Right lobe of liver (tissue), 6 donors: ENCODE measurements around the gene PRR7. TPM values are rescaled to one million over a fixed set of nuclear protein-coding genes. Genes with fewer than 3 reads are reported as not detected.

Experiments
- ATAC-seq, 4 donors: fragments of 200-7000 bp; cut with Tn5 transposase; one replicate each; pipeline ENCODE4 v1.9.1; 2020; ENCODE audit warnings: mild to moderate bottlenecking in 4 of 4, moderate library complexity in 4 of 4
- DNase-seq, 3 donors: peaks; one replicate each; pipeline ENCODE4 v3.0.0-alpha.2; 2020
- H3K27ac ChIP-seq, 3 donors: fragments of 200-600 bp; one replicate each; pipeline ENCODE4 v1.8.0; 2022
- H3K27me3 ChIP-seq, 2 donors: fragments of 200-600 bp; one replicate each; pipeline ENCODE4 v1.8.0; 2022
- H3K36me3 ChIP-seq, 4 donors: fragments of 200-600 bp; sonication (generic) in 1 of 4; one replicate each; pipeline versions ENCODE4 v1.5.1 to v1.8.0; 2017 to 2022; ENCODE audit warnings: control low read depth in 1 of 4
- H3K4me1 ChIP-seq, 4 donors: fragments of 200-600 bp; sonication (generic) in 1 of 4; one replicate each; pipeline versions ENCODE4 v1.5.1 to v1.8.0; 2017 to 2022; ENCODE audit warnings: control low read depth in 1 of 4
- H3K4me3 ChIP-seq, 3 donors: fragments of 200-600 bp; one replicate each; pipeline ENCODE4 v1.8.0; 2022
- H3K9me3 ChIP-seq, 4 donors: fragments of 200-600 bp; sonication (generic) in 1 of 4; one replicate each; pipeline versions ENCODE4 v1.5.1 to v1.8.0; 2017 to 2022; ENCODE audit warnings: control low read depth in 1 of 4
- CTCF ChIP-seq, 4 donors: fragments of 200-600 bp in 3 of 4; fragments of 450-650 bp in 1 of 4; IDR thresholded peaks; one replicate each; pipeline versions ENCODE4 v1.5.1 to v1.8.0; 2016 to 2022; ENCODE audit warnings: antibody characterized with exemption in 4 of 4, mild to moderate bottlenecking in 2 of 4
- POLR2A ChIP-seq: fragments of 450-650 bp; IDR thresholded peaks from one replicate; pipeline ENCODE4 v1.6.1; 2017; ENCODE audit warnings: antibody characterized with exemption, mild to moderate bottlenecking
- WGBS: methylation state at CpG from one replicate; pipeline ENCODE4 v1.1.6; 2018; ENCODE audit warnings: low coverage, low lambda C conversion rate; ENCODE audit not compliant: insufficient coverage; ENCODE audit errors: missing lambda C conversion rate; 5-methylcytosine and 5-hydroxymethylcytosine counted together
- intact Hi-C, 2 donors: fragments of 100-400 bp; cut with DNase I; formaldehyde crosslinking; loops; one replicate each; pipeline versions ENCODE4 v1.11.2 to v1.14.1; 2022
- total RNA-seq, 6 experiments: library from RNA; depleted of rRNA in 2 of 6; stranded (reverse); fragments of >200 nt in 2 of 6; fragmentation: NEBNext Ultra II Directional in 3 of 6; extraction: Animal tissue kit (Norgen Biotek cat#: 25700) in 3 of 6; gene quantifications; one replicate each; pipeline versions ENCODE4 v1.1.0 to v1.2.4, GENCODE V29; 2016 to 2023
- donor health status: DM: no; HTN: yes; CAD: no.
- donor health status: DM: no; HTN: no; CAD: no.
- donor health status: DM: no; HTN: no; CAD: no.
- donor health status: DM: no; HTN: yes; CAD: no.
- donor health status: DM: no; HTN: yes; CAD: no.

Gene PRR7
- total RNA-seq, 6 experiments from 2014 or later: 0.15 to 13.0 (median 1.9) TPM

- TF ChIP-seq POLR2A (no peak), CTCF (IDR thresholded peaks at IDR 0.05) (no peak)
- intact Hi-C loops: no loop called here
- ATAC-seq: no peak
- H3K27me3 ChIP-seq: no peaks in the 10 kb centered on the region
- no peak overlapping the region for H3K4me3 ChIP-seq
- H3K9me3 ChIP-seq: no peaks in the 10 kb centered on the region
- no peak for DNase-seq
- 63% methylated on average over 1 of the region's 4 CpGs for WGBS
- H3K4me1 ChIP-seq: peaks cover 0 to 18% (median 6%) of the 10 kb centered on the region in 4 donors
- H3K36me3 ChIP-seq: no peaks in the 10 kb centered on the region
- no peak overlapping the region for H3K27ac ChIP-seq
Measured at GRCh38 chr5:177474846-177475562, 28.4 kb downstream of the PRR7 start.

- WGBS: 79% methylated on average over 8 of the region's 11 CpGs
- no peak for DNase-seq
- Histone ChIP-seq H3K27me3 (no peaks in the 10 kb centered on the region), H3K4me3 (no peak overlapping the region), H3K9me3 (no peaks in the 10 kb centered on the region), H3K36me3 (no peaks in the 10 kb centered on the region), H3K27ac (no peak overlapping the region), H3K4me1 (peaks cover 0 to 22% (median 8%) of the 10 kb centered on the region in 4 donors)
- no peak for TF ChIP-seq CTCF (IDR thresholded peaks at IDR 0.05)
- no peak for TF ChIP-seq POLR2A
- intact Hi-C loops: no loop called here
- no peak for ATAC-seq
Measured at GRCh38 chr5:177475563-177476427, 29.2 kb downstream of the PRR7 start.

- intact Hi-C loops: no loop called here
- Histone ChIP-seq H3K4me3 (no peak overlapping the region), H3K9me3 (no peaks in the 10 kb centered on the region), H3K27me3 (no peaks in the 10 kb centered on the region), H3K36me3 (no peaks in the 10 kb centered on the region), H3K4me1 (peaks cover 0 to 22% (median 8%) of the 10 kb centered on the region in 4 donors), H3K27ac (no peak overlapping the region)
- TF ChIP-seq CTCF (IDR thresholded peaks at IDR 0.05): no peak
- no peak for TF ChIP-seq POLR2A
- no peak for ATAC-seq
- 82% methylated on average over 8 of the region's 18 CpGs for WGBS
- DNase-seq: no peak
Measured at GRCh38 chr5:177476531-177477233, 30.1 kb downstream of the PRR7 start.

- Histone ChIP-seq H3K27ac (no peak overlapping the region), H3K4me1 (peaks cover 0 to 17% (median 8%) of the 10 kb centered on the region in 4 donors), H3K27me3 (no peaks in the 10 kb centered on the region), H3K4me3 (no peak overlapping the region), H3K36me3 (no peaks in the 10 kb centered on the region), H3K9me3 (no peaks in the 10 kb centered on the region)
- TF ChIP-seq CTCF (IDR thresholded peaks at IDR 0.05): no peak
- TF ChIP-seq POLR2A: no peak
- ATAC-seq (no peak), DNase-seq (no peak)
- intact Hi-C loops: no loop called here
- WGBS: 100% methylated on average over 5 of the region's 13 CpGs
Measured at GRCh38 chr5:177477701-177478477, 31.3 kb downstream of the PRR7 start.
